Right lung (tissue), 5 donors: ENCODE data around the gene IFIT1. TPM values are rescaled to one million over a fixed set of nuclear protein-coding genes. Genes with fewer than 3 reads are reported as not detected.
"Not testable (repeated sequence)": the region's sequence is repeated elsewhere in the genome, so short reads cannot be mapped to it uniquely, and the experiment has no call there.

Experiments used
- DNase-seq, 2 donors: peaks; one replicate each; pipeline ENCODE4 v3.0.0-alpha.2; 2013
- polyA plus RNA-seq, 5 donors: library from polyadenylated mRNA; unstranded; fragments of 120-200 nt; gene quantifications; one replicate each; pipeline versions ENCODE4 v1.2.1 to v1.2.3, GENCODE V29; 2013; ENCODE audit warnings: inconsistent platforms in 1 of 5, low replicate concordance in 1 of 5; ENCODE audit not compliant: insufficient read length in 5 of 5, insufficient read depth in 1 of 5

The IFIT1 gene
- polyA plus RNA-seq, 5 donors: 12.5 to 23.3 (median 20.9) TPM

DNA sequence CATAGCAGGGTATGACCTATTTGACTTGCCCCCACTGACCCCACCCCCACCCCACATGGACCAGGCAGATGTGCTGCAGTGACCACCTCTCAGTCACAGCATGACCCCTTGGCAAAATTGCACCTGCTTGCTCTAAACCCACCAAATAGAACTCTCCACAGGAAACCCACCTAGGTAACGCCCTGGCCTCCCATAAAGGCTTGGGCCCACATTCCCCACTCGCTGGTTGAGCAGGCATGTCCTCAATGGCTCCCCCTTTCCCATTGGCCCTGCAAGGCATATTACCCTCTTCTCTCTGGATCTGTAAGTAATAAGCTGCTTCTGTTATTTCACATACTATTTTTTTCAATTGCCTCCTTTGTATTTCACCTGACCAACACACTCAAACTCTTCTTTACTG lies 2.7 kb downstream of the IFIT1 start:
- DNase-seq: no peak

DNA sequence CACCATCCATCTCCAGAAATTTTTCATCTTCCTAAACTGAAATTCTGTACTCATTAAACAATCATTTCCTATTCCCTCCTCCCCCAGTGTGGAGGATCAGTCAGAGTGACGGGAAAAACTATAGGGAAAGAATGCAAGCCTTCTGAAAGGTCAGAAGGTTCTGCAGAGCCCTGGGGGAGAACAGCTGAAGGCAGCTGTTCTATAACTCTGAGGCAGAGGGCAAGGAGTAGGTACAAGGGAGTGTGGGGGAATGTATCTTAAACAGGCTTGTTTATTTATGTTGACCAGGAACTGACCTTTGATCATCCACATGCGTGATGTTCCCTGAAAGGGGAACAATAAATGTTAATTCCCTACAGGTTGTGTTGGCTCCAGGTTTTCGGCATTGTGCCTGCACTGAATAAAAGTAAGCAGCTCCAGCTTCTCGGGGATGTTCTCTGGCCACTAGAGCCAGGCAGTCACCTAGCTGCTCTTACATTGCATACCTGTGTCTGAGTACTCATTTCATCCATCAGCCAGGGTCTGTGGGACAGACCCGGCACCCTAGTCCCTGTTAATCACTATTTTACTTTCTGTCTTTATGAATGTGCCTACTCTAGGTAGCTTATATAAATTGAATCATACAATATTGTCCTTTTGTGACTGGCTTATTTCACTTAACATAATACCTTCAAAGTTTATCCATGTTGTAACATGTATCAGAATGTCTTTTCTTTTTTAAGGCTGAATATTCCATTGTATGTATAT lies 5.8 kb downstream of the IFIT1 start:
- peak; percentile 68 to 75 for DNase-seq

DNA sequence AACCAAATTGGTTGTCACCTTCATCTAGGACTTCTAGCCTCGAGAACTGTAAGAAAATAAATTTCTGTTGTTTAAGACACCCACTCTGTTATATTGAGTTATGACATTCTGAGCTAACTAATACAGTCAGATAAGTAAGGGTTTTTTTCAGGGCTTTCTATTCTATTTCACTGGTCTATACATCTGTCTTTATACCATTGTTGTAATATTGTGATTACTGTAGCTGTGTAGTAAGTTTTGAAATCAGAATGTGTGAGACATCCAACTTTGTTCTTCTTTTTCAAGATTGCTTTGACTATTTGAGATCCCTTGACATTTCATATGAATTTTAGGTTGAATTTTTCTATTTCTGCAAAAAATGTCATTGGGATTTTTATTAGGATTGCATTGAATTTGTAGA lies 7.5 kb downstream of the IFIT1 start:
- DNase-seq: no peak

DNA sequence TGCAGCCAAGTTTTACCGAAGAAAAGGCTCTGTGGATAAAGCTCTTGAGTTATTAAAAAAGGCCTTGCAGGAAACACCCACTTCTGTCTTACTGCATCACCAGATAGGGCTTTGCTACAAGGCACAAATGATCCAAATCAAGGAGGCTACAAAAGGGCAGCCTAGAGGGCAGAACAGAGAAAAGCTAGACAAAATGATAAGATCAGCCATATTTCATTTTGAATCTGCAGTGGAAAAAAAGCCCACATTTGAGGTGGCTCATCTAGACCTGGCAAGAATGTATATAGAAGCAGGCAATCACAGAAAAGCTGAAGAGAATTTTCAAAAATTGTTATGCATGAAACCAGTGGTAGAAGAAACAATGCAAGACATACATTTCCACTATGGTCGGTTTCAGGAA lies 10.6 kb downstream of the IFIT1 start:
- DNase-seq: no peak

DNA sequence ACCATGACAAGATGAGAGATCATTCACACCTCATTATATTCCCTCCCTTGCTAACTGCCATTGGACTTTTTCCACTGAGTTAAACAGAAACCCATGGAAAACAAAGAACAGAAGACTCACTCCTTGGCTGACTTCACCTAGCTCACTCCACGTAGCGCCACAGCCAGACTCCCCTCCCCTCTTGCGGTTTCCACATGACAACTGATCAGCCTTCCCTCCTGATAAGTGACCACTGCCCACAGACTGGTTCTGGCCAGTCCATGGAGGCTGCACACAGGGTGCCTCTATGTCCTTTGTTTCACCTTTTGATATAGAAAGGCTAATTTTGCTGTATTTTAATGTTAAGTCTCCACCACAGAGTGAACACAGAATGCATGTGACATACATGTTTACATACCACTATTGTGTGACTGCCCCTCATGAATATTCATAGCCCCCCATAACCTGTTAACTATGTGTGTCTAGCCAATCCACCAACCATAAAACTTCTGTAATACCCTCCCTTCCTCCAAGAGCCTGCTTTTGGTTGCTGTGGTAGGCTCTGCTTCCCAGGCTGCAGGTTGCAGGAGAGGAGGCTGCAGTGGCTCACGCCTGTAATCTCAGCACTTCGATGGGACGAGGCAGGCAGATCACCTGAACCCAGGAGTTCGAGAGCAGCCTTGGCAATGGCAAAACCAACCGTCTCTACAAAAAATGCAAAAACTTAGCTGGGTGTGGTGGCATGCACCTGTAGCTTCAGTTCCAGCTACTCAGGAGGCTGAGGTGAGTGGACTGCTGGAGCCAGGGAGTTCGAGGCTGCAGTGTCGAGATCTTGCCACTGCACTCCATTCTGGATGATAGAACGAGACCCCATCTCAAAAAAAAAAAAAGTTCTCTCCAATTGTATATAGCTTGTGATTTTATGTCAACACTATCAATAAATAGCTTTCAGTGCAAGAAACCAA lies 12.0 kb downstream of the IFIT1 start:
- peak in 1 of 2 donors; percentile 68 for DNase-seq

DNA sequence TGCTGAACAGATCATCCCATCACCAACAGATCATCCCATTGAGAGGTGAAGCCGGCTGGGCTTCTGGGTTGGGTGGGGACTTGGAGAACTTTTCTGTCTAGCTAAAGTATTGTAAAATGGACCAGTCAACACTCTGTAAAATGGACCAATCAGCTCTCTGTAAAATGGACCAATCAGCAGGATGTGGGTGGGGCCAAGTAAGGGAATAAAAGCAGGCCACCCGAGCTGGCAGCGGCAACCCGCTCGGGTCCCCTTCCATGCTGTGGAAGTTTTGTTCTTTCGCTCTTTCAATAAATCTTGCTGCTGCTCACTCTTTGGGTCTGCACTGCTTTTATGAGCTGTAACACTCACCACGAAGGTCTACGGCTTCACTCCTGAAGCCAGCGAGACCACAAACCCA lies 13.8 kb downstream of the IFIT1 start:
- DNase-seq: not testable (repeated sequence)

DNA sequence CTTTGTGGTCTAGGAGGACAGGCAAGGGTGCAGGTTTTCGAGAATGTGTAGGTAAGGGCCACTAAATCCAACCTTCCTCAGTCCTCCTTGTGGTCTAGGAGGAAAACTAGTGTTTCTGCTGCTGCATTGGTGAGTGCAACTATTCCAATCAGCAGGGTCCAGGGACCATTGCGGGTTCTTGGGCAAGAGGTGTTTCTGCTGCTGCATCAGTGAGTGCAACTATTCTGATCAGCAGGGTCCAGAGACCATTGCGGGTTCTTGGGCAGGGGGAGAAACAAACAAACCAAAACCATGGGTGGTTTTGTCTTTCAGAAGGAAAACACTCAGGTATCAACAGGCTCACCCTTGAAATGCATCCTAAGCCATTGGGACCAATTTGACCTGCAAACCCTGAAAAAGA lies 15.4 kb downstream of the IFIT1 start:
- DNase-seq: not testable (repeated sequence)

DNA sequence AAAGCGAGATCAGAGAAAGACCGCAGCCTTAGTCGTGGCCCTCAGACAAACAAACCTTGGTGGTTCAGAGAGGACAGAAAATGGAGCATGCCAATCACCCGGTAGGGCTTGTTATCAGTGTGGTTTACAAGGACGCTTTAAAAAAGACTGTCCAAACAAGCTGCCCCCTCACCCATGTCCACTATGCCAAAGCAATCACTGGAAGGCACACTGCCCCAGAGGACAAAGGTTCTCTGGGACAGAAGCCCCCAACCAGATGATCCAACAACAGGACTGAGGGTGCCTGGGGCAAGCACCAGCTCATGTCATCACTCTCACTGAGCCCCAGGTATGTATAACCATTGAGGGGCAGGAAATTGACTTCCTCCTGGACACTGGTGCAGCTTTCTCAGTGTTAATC lies 16.9 kb downstream of the IFIT1 start:
- DNase-seq: not testable (repeated sequence)

DNA sequence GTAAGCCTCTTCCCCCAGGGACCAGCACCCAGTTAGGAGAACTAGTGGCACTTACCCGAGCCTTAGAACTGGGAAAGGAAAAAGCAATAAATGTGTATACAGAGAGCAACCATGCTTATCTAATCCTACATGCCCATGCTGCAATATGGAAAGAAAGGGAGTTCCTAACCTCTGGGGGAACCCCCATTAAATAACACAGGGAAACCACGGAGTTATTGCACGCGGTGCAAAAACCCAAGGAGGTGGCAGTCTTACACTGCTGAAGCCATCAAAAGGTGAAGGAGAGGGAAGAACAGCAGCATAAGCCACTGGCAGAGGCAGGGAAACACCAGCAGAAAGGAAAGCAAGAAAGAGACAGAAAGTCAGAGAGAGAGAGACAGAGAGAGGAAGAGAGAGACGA lies 18.1 kb downstream of the IFIT1 start:
- DNase-seq: not testable (repeated sequence)

DNA sequence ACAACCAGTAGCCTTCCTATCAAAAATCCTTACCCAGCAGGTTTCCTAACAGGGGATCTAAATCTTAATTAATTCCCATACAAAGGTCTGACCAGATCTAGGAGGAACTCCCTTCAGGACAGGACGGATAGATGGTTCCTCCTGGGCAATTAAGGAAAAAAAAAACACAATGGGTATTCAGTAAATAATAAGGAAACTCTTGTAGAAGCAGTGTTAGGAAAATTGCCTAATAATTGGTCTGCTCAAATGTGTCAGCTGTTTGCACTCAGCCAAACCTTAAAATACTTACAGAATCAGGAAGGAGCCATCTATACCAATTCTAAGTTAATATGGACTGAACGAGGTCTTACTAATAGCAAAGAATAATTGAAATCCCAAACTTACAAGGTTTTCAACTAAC lies 18.7 kb downstream of the IFIT1 start:
- DNase-seq: not testable (repeated sequence)

DNA sequence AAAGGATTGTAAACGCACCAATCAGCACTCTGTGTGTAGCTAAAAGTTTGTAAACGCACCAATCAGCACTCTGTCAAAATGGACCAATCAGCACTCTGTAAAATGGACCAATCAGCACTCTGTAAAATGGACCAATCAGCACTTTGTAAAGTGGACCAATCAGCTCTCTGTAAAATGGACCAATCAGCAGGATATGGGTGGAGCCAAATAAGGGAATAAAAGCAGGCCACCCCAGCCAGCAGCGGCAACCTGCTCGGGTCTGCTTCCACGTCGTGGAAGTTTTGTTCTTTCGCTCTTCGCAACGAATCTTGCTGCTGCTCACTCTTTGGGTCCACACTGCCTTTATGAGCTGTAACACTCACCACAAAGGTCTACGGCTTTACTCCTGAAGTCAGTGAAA lies 19.9 kb downstream of the IFIT1 start:
- not testable (repeated sequence) for DNase-seq

DNA sequence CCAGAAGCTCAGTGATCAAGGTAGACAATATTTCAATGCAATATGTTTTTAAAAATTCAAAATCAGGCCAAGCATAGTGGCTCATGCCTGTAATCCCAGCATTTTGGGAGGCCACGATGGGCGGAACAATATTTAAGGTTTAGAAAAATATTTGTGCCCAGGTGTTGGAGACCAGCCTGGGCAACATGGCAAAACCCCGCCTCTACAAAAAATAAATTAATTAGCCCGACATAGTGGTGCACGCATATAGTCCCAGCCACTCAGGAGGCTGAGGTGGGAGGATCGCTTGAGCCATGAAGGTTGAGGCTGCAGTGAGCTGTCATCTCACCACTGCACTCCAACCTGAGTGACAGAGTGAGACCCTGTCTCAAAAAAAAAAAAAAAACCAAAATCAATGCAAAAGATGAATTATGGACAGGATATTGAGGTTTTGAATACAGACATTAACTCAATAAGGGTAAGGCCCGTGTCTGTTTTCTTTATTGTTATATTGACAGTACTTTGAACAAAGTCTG lies 21.0 kb downstream of the IFIT1 start:
- no peak for DNase-seq

DNA sequence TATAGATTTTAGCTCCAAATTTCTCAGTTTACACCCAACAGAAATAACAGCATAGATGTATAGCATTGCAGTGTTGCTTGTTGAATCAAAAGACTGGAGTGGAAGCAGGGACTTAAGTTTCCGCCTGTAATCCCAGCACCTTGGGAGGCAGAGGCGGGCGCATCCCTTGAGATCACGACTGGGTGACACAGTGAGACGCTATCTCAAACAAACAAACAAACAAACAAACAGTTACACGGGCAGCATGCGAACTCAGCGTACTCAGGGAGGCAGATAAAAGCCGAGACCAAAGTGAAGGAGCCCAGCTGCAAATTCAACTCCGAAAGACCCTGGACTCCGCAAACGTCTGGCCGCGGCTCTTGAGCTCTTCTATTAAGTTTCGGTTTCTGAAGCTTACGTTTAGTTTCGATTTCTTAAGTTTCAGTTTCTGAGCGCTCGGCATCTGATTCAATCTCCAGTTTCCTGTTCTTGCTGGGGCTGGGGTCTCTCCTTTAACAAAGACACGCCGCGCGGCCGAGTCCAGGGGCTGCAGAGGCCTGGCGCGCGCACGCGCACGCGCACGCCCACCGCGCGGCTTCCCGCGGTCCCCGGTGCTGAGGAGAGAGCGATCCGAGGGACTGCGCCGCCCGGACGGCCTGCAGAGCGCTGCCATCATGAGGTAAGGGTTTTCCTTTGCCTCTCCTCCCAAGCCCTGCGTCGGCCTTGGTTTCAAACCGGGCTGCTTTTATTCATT lies 21.9 kb downstream of the IFIT1 start, which contains the start of gene IFIT5:
Gene IFIT5 (plus strand): TSS at position 423 of the 733 bp plus-strand sequence. CDS start 231 bp downstream, at position 654.
- DNase-seq: peak; percentile 87 to 89

DNA sequence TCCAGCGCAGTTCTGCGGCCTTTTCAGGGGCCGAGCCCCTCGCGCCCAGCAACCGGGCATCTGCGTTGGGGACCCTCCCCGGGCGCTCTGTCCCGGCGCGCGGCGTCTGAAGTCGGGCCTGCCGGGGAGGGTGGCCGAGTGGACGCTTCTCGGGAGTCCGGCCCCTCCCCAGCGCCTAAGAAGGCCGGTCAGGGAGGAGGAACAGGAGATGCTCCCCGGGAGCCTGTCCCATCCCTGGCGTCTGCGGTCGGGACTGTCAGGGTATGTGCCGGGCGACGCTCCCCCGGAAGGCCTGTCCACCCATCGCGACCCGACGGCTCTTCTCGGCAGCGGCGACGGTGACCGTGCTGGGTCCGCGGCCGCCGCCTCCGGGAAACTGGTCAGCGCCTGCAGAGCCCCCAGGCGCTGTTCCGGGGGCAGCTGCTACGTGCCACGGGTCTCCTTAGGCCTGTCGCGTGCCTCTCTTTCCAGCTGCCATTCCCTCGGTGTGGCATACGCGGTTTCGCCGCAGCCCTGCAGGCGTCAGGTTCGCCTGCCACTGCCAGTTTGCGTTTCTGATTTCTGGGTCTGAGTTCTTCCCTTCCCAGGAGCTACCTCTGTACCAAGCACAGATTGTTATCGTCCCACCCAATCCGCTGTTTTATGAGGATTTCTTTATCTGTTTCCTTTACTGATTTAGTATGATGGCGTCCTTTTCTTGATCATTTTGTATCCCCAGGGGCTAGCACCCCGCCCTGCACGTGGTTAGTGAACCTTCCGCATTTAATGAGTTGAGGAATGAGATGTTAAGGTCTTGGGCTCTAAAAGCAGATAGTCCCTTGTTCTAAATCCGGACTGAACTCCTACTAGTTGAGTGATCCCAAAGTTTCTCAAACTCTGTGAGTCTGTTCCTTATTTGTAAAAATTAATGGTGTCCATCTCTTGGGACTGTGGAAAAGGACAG lies 22.7 kb downstream of the IFIT1 start:
- peak in 1 of 2 donors; percentile 80 for DNase-seq

DNA sequence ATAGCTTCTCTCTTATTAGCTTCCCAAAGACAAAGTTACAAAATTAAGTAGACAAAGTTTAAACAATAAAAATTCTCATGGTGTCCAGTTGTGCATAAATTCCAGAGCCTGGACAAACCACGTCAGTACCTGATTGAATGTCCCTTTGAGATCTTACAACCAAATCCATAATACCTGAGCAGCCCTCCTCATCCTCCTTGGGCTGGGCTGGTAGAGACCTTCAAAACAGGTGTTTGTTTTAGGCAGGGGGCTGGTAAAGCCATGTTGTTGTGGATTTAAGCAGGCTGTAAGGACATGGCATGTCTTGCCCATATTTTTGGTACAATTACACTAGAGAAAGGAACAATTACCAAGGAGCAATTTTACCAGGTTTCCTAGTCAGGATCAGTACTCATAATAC lies 24.0 kb downstream of the IFIT1 start:
- DNase-seq: no peak

DNA sequence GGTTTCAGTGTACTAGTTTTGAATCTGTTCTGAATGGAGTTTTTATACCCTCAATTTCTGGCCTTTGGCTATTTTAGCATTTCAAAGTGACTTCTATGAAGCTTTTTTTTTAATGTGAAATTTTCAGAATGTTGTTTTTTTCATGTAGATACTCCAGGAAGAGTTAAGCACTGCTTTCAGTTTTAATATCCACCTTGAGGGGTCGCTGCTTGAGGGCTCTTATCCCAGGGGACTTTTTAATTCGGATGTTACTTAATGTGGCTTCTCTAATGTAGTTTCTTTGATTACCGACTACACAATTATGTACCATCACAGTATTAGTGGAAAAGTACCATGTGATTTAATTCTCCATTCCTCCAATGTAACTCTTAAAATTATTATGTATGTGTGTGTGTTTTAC lies 27.1 kb downstream of the IFIT1 start:
- DNase-seq: no peak

DNA sequence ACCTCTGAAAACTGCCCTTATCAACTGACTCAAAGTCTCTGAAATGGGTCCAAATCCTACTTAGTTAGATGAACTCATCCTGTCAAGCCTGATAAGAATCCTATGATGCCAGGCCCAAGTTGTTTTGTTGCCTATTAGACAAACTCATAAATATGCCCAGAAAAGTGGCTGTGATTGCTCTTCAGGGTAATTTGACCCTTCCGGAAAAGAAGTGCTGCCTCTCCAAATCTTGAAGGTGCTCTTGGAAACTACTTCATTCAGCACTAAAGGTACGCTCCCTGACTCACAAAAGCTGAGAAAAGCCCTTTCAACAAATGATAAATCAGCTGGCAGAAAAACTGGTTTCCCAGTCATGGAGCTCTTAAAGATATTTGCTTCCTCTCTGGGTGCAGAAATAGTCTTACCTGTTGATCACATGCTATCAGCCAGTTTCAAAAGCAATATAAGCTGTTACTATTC lies 28.6 kb downstream of the IFIT1 start:
- DNase-seq: peak in 1 of 2 donors; percentile 41

DNA sequence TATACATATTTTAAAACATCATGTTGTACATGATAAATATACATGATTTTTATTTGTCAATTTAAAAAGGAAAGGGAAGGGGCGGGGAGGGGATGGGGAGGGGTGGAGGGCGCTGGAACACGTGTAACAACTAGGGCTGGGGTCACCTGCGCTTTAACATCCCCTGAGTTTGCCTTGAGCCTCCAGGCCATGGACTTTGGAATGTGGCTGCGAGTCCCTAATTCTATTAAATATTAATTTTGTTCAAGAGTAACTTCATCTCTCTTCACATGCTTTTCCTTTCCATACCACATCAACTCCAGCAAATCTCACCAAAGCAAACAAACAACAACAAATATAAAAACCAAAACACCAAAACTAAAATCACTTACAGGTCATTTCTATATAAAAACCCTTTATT lies 32.6 kb downstream of the IFIT1 start:
- no peak for DNase-seq

DNA sequence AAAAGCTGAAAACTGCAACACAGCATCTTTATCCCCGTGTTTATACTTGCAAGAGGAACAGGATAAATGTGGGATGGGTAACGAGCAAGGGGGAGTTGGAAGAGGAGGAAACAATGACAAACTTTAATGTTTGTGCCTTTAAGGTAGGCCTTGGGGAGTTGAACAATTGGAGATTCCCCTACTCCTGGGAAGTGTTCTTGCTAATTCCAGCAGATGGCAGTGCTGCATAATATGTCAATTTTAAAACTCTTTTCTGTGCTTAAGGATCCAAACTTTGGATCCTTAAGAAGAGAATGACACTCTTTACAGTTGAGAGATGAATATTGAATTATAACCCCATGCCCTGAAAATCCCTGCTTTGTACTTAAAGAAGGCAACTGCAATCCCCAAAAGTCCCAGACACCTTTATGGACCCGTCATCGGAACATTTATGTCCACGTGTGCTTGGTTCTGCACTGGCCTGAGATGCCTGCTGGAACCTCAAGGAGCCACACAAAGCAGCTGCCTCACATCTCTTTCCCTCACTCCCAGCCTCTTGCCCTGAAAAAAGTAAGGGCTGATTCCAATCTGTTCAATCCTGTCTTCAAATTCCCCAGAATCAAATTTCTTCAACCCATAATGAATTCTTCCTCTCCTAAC lies 33.9 kb downstream of the IFIT1 start:
- DNase-seq: peak in 1 of 2 donors; percentile 67

DNA sequence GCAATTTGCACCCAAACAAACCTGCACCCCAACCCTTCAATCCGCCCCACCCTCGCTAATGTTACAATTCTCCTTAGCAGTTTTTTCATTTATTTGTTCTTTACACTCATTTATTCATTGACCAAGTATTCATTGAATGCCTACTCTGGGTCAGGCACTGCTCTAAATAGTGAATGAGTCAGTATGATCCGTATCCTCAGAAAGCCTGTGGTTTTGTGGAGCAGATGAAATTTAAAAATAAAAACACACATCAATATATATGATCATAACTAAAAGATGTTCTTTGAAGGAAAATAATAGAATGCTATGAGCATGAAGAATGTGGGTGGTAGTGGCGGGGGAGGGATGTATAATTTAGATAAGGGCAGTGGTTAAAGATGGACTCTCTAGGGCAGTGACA lies 35.2 kb downstream of the IFIT1 start:
- DNase-seq: no peak
